Measurements from ENCODE around the gene TAP2. TPM values are rescaled to one million over a fixed set of nuclear protein-coding genes. Genes with fewer than 3 reads are reported as not detected.
A peak's percentile ranks its signal among the peaks of the same experiment; 100 is the strongest.

Gene TAP2
- total RNA-seq, 2 donors from 2014 or later: 7.1 to 15.8 TPM

DNA sequence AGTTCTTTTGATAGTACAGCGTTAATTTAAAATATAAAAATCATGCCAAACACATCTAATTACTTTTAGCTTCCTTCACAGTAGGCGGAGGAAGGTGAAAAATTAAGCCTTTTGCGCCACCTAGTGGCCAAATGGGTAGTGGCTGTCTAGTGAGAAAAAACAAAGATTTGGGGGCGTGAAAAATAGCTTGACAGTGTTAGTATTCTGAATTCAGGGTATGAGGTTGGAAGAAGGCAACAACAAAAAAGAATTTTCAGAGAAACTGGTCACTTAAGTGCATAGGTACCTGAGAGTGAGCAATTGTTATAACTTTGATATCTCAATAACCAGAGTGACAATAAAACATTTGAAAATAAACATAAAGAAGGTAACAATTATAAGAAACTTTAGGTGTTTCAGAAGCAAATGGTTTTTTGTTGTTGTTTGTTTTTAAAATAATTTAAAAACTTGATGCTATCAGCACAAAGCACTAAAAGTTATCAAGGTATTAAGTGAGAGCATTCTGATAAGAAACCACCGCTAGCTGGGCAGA, 29.8 kb upstream of the TAP2 start:
- no peaks in the 10 kb centered on the region for H3K36me3 ChIP-seq
- no peaks in the 10 kb centered on the region for H3K27me3 ChIP-seq (replicated peaks; ENCODE audit: insufficient read depth)
- peak; percentile 72 for DNase-seq (ENCODE audit: low spot score)
- H3K4me3 ChIP-seq: no peak overlapping the region
- TF ChIP-seq POLR2AphosphoS5 (IDR thresholded peaks at IDR 0.05): peak; percentile 73
- TF ChIP-seq POLR2A (IDR thresholded peaks at IDR 0.05): no peak
- TF ChIP-seq, protein P1, sequence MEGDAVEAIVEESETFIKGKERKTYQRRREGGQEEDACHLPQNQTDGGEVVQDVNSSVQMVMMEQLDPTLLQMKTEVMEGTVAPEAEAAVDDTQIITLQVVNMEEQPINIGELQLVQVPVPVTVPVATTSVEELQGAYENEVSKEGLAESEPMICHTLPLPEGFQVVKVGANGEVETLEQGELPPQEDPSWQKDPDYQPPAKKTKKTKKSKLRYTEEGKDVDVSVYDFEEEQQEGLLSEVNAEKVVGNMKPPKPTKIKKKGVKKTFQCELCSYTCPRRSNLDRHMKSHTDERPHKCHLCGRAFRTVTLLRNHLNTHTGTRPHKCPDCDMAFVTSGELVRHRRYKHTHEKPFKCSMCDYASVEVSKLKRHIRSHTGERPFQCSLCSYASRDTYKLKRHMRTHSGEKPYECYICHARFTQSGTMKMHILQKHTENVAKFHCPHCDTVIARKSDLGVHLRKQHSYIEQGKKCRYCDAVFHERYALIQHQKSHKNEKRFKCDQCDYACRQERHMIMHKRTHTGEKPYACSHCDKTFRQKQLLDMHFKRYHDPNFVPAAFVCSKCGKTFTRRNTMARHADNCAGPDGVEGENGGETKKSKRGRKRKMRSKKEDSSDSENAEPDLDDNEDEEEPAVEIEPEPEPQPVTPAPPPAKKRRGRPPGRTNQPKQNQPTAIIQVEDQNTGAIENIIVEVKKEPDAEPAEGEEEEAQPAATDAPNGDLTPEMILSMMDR (IDR thresholded peaks at IDR 0.05): peak; percentile 82 to 97 (median 93)
- intact Hi-C loops (cut with DNase I): loop anchor here (5.0 to 10.0 kb wide), 2 partner anchors 41 to 454 kb away; no protein-coding TSS in a partner anchor
- no peaks in the 10 kb centered on the region for H3K9me3 ChIP-seq
- no peak overlapping the region for H3K27ac ChIP-seq
- WGBS: 18% methylated on average over 5 of the region's 5 CpGs
- no peaks in the 10 kb centered on the region for H3K4me1 ChIP-seq (replicated peaks)

DNA sequence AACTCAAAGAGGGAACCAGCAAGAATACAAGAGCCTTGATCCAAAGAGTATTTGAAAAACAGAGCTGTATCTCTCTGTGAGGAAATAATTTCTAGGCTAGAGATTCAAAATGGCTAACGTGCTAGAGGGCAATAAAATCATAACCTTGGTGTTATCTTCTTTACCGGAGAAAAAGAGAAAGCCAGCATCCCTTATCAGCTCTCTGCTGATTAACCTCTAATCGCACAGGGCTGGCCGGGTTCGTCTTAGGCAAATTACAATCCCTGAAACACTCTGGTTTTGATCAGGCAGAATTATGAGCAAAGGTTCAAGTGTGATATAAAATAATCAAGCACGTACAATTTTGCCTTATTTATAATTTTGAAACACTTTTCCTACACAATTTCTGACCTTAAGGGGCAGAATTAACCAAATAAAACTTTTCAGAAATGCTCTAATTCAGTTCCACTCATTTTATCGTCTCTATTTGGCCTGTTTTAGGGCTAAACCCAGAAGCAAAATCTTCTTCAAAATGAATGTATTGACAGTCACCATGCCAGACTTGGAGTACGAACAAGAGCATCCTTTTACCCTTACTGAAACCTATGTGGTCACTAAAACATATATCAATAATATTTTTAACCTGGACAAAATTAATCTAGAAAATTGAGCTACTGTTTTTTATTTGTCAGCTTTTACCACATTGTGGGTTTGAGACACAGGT, 29.2 kb upstream of the TAP2 start:
- H3K4me1 ChIP-seq (replicated peaks): no peaks in the 10 kb centered on the region
- no peaks in the 10 kb centered on the region for H3K27me3 ChIP-seq (replicated peaks; ENCODE audit: insufficient read depth)
- no peak overlapping the region for H3K27ac ChIP-seq
- no peak for DNase-seq (ENCODE audit: low spot score)
- H3K9me3 ChIP-seq: no peaks in the 10 kb centered on the region
- H3K4me3 ChIP-seq: no peak overlapping the region
- 60% methylated on average over 8 of the region's 8 CpGs for WGBS
- intact Hi-C loops (cut with DNase I): loop anchor here (5.0 to 10.0 kb wide), 2 partner anchors 40 to 453 kb away; no protein-coding TSS in a partner anchor
- TF ChIP-seq POLR2AphosphoS5 (IDR thresholded peaks at IDR 0.05): no peak
- TF ChIP-seq, protein P1 (IDR thresholded peaks at IDR 0.05): no peak
- no peak for TF ChIP-seq POLR2A (IDR thresholded peaks at IDR 0.05)
- no peaks in the 10 kb centered on the region for H3K36me3 ChIP-seq

DNA sequence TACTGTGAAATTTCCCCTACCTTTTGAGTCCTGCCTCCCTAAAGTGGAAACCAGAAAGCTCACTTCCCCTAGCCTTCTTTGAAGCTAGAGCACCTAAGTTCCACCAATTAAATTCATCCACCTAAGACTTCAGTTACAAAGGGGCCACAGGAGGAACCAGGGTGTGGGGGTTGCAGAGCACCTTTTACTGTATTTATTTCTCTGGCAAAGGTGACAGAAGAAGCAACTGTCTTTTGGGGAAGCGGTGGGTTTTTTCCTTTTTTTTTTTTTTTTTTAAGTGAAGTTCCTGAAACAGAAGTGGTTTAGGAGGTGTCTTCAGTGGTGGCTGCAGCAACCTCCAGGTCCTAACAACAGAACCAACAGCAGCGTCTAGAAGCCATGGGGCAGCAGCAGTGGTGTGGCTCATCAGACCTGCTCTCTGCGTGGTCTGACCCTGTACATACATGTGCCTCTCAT, 28.5 kb upstream of the TAP2 start:
- Histone ChIP-seq H3K4me1 (replicated peaks) (no peaks in the 10 kb centered on the region), H3K36me3 (no peaks in the 10 kb centered on the region), H3K27ac (no peak overlapping the region), H3K4me3 (no peak overlapping the region), H3K27me3 (replicated peaks; ENCODE audit: insufficient read depth) (no peaks in the 10 kb centered on the region), H3K9me3 (no peaks in the 10 kb centered on the region)
- DNase-seq (ENCODE audit: low spot score): no peak
- TF ChIP-seq, protein P1 (IDR thresholded peaks at IDR 0.05): no peak
- no peak for TF ChIP-seq POLR2A (IDR thresholded peaks at IDR 0.05)
- TF ChIP-seq POLR2AphosphoS5 (IDR thresholded peaks at IDR 0.05): no peak
- intact Hi-C loops (cut with DNase I): loop anchor here (5.0 to 10.0 kb wide), 2 partner anchors 40 to 452 kb away; no protein-coding TSS in a partner anchor
- WGBS: 63% methylated on average over 3 of the region's 3 CpGs

DNA sequence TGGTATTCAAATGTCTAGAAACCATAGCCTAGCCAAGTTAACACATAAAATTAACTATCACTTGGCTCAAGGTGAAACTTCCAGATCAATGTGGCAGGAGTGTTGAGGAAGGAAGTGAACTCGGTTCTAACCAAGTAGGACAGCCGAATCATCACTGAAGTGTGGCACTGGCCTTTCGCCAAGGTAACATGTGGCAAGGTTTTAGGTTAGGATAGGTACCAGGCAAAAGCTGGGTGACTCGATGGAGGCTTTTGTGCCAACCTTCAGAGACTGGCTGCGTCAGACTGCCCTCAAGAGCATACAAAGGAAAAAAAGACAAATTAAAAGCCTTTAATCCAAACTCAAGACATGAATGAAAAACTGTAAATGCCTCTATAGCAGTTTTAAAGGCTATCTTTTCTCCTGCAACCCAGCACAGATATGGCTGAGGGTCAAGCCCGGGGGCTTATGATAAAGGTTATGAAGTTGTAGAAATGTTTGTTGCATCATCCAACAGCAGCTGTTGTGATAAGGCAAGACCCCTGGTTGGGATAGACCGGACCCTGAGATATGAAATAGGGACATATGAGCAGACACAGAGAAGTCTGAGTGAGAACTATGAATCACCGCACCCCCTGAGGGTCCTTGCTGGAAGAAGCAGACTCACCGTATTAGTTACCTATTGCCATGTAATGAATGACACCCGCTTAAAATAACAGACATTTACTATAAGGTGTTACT, 27.3 kb upstream of the TAP2 start:
- H3K36me3 ChIP-seq: no peaks in the 10 kb centered on the region
- WGBS: 71% methylated on average over 10 of the region's 10 CpGs
- TF ChIP-seq POLR2AphosphoS5 (IDR thresholded peaks at IDR 0.05): no peak
- TF ChIP-seq, protein P1 (IDR thresholded peaks at IDR 0.05): no peak
- no peak for TF ChIP-seq POLR2A (IDR thresholded peaks at IDR 0.05)
- H3K4me3 ChIP-seq: no peak overlapping the region
- H3K9me3 ChIP-seq: no peaks in the 10 kb centered on the region
- DNase-seq (ENCODE audit: low spot score): no peak
- H3K27me3 ChIP-seq (replicated peaks; ENCODE audit: insufficient read depth): no peaks in the 10 kb centered on the region
- H3K27ac ChIP-seq: no peak overlapping the region
- no peaks in the 10 kb centered on the region for H3K4me1 ChIP-seq (replicated peaks)
- intact Hi-C loops (cut with DNase I): loop anchor here (5.0 to 10.0 kb wide), 2 partner anchors 39 to 451 kb away; no protein-coding TSS in a partner anchor

All from prostate gland (tissue), 2 donors.